Breast epithelium (tissue), 4 donors: ENCODE data around the gene TTLL11. TPM values are rescaled to one million over a fixed set of nuclear protein-coding genes. Genes with fewer than 3 reads are reported as not detected.
"Not testable (repeated sequence)": the region's sequence is repeated elsewhere in the genome, so short reads cannot be mapped to it uniquely, and the experiment has no call there.

Source experiments
- DNase-seq, 2 donors: peaks; one replicate each; pipeline ENCODE4 v3.0.0-alpha.2; 2019; ENCODE audit warnings: low spot score in 2 of 2
- H3K27ac ChIP-seq, 2 donors: fragments of 200-600 bp; sonication (generic) in 1 of 2; one replicate each; pipeline ENCODE4 v1.5.1; 2016 to 2019; ENCODE audit warnings: mild to moderate bottlenecking in 1 of 2
- H3K27me3 ChIP-seq, 2 donors: fragments of 200-600 bp; sonication (generic) in 1 of 2; one replicate each; pipeline versions ENCODE4 v1.5.1 to v1.6.0; 2017 to 2019; ENCODE audit warnings: control low read depth in 1 of 2, mild to moderate bottlenecking in 1 of 2
- H3K36me3 ChIP-seq: fragments of 200-600 bp; one replicate; pipeline ENCODE4 v1.5.1; 2019
- H3K4me1 ChIP-seq, 2 donors: fragments of 200-600 bp; sonication (generic); one replicate each; pipeline ENCODE4 v1.5.1; 2016 to 2019; ENCODE audit warnings: control low read depth in 1 of 2
- H3K4me3 ChIP-seq, 3 donors: fragments of 200-600 bp; sonication (generic); 1 replicate in 2 of 3; 2 replicates in 1 of 3; pipeline ENCODE4 v1.5.1; 2016 to 2019; ENCODE audit warnings: mild to moderate bottlenecking in 3 of 3, moderate library complexity in 2 of 3
- H3K9me3 ChIP-seq, 2 donors: fragments of 200-600 bp; sonication (generic) in 1 of 2; one replicate each; pipeline ENCODE4 v1.5.1; 2016 to 2019; ENCODE audit warnings: control low read depth in 1 of 2
- CTCF ChIP-seq, 3 donors: fragments of 450-650 bp; IDR thresholded peaks; one replicate each; pipeline ENCODE4 v1.5.1; 2016 to 2017; ENCODE audit warnings: antibody characterized with exemption in 3 of 3, mild to moderate bottlenecking in 3 of 3, moderate library complexity in 3 of 3
- POLR2A ChIP-seq: fragments of 450-650 bp; IDR thresholded peaks from one replicate; pipeline ENCODE4 v1.6.1; 2016; ENCODE audit warnings: antibody characterized with exemption, mild to moderate bottlenecking, moderate library complexity
- POLR2AphosphoS5 ChIP-seq, 3 donors: sonication (generic); formaldehyde crosslinking; IDR thresholded peaks; one replicate each; pipeline ENCODE4 v1.6.1; 2017; ENCODE audit warnings: antibody characterized with exemption in 3 of 3
- intact Hi-C: fragments of 100-400 bp; cut with DNase I; formaldehyde crosslinking; loops from one replicate; pipeline ENCODE4 v1.15.1; 2023; ENCODE audit warnings: low total_unique reads
- total RNA-seq, 3 donors: library from RNA; depleted of rRNA; stranded (reverse); fragments of >200 nt; gene quantifications; one replicate each; pipeline ENCODE4 v1.1.0, GENCODE V29; 2016

Gene TTLL11
- total RNA-seq, 3 donors from 2014 or later = 9.0 to 12.1 (median 10.0) TPM

- no peak for DNase-seq
Observed at GRCh38 chr9:122120316-122121071, 27.4 kb upstream of the TTLL11 start.

GRCh38 chr9:122119721-122120120 lies 26.6 kb upstream of the TTLL11 start:
- no peak for TF ChIP-seq POLR2A
- TF ChIP-seq CTCF (IDR thresholded peaks at IDR 0.05) = no peak
- no peak for TF ChIP-seq POLR2AphosphoS5 (IDR thresholded peaks at IDR 0.05)
- intact Hi-C loops = no loop called here
- Histone ChIP-seq H3K4me1 (no peaks in the 10 kb centered on the region), H3K4me3 (no peak overlapping the region), H3K9me3 (no peaks in the 10 kb centered on the region), H3K27ac (no peak overlapping the region), H3K36me3 (no peaks in the 10 kb centered on the region), H3K27me3 (peaks cover 0 to 4% of the 10 kb centered on the region in 2 donors)
- DNase-seq = no peak

More at GRCh38 chr9:122120316-122121071, 27.4 kb upstream of the TTLL11 start:
- no peaks in the 10 kb centered on the region for H3K9me3 ChIP-seq
- no peaks in the 10 kb centered on the region for H3K36me3 ChIP-seq
- intact Hi-C loops = no loop called here
- H3K27ac ChIP-seq = no peak overlapping the region
- peaks cover 0 to 7% of the 10 kb centered on the region in 2 donors for H3K27me3 ChIP-seq
- H3K4me3 ChIP-seq = no peak overlapping the region
- no peaks in the 10 kb centered on the region for H3K4me1 ChIP-seq
- TF ChIP-seq POLR2AphosphoS5 (IDR thresholded peaks at IDR 0.05) = no peak
- TF ChIP-seq CTCF (IDR thresholded peaks at IDR 0.05) = no peak
- TF ChIP-seq POLR2A = no peak

- no peak overlapping the region for H3K4me3 ChIP-seq
- no peak for DNase-seq
- no peak overlapping the region for H3K27ac ChIP-seq
- H3K4me1 ChIP-seq = no peaks in the 10 kb centered on the region
- intact Hi-C loops = no loop called here
- no peaks in the 10 kb centered on the region for H3K9me3 ChIP-seq
- no peaks in the 10 kb centered on the region for H3K27me3 ChIP-seq
- H3K36me3 ChIP-seq = no peaks in the 10 kb centered on the region
- no peak for TF ChIP-seq POLR2AphosphoS5 (IDR thresholded peaks at IDR 0.05)
- TF ChIP-seq POLR2A = no peak
- no peak for TF ChIP-seq CTCF (IDR thresholded peaks at IDR 0.05)
Observed at GRCh38 chr9:122119166-122119521, 26.0 kb upstream of the TTLL11 start.

GRCh38 chr9:122118343-122119165 lies 25.4 kb upstream of the TTLL11 start:
- H3K27ac ChIP-seq = no peak overlapping the region
- H3K4me1 ChIP-seq = no peaks in the 10 kb centered on the region
- H3K9me3 ChIP-seq = no peaks in the 10 kb centered on the region
- H3K27me3 ChIP-seq = no peaks in the 10 kb centered on the region
- DNase-seq = no peak
- no peaks in the 10 kb centered on the region for H3K36me3 ChIP-seq
- TF ChIP-seq POLR2A = no peak
- TF ChIP-seq POLR2AphosphoS5 (IDR thresholded peaks at IDR 0.05) = no peak
- TF ChIP-seq CTCF (IDR thresholded peaks at IDR 0.05) = no peak
- H3K4me3 ChIP-seq = no peak overlapping the region
- intact Hi-C loops = no loop called here

- H3K4me3 ChIP-seq, H3K27ac ChIP-seq, intact Hi-C loops, H3K9me3 ChIP-seq, H3K36me3 ChIP-seq, H3K4me1 ChIP-seq, H3K27me3 ChIP-seq, DNase-seq: not testable (repeated sequence)
Observed at GRCh38 chr9:122117241-122117640, 24.1 kb upstream of the TTLL11 start.
